HG03442 (cell line): ENCODE results near the gene HRH1.
"Not testable (repeated sequence)": the region's sequence is repeated elsewhere in the genome, so short reads cannot be mapped to it uniquely, and the experiment has no call there.

Experiments used
- ATAC-seq: cut with Tn5 transposase; IDR thresholded peaks from one replicate; pipeline ENCODE4 v1.9.1; 2021; ENCODE audit warnings: mild to moderate bottlenecking, moderate library complexity; ENCODE audit not compliant: unreplicated experiment

HRH1 gene

DNA sequence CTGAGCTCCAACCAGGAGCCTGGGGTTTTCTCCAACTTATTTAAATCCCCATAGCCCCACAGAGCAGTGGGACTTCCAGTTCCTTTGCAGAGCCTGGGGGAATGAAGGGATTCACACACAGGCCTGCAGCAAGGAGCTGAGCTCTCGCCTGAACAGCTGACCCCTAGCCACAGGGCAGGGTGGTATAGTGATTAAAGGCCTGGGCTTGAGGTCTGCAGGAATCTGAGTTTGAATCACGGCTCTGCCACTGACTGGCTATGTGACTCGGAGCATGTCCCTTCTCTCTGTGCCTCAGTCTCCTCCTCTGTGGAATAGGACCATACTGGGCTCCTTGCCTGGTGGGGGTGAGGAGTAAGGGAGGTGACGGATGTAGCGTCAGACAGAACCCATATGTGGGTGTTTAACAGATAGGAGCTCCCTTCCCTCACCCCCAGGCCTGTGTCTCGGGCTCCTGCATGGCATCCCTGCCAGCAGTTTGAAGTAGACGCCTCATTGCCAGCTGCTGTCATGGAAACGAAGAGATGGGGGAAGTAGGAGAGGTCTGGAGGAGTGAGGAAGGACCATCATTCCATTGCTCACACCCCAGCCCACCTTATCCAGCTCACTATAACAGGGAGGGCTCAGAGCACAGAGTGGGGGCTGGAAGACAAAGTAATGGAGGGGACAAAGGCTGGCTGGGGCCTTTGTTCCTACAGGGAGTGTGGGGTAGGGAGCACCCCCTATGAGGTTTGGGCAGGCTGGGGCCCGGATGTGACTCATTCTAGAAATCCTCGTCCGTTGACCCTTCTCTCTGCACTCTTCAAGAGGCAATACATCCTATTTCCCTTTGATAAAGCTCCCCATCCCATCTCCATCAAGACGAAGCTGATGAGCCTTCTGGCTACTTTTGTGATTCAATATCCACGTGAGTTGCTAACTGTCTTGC, 14.8 kb downstream of the HRH1 start:
- ATAC-seq, result no peak

DNA sequence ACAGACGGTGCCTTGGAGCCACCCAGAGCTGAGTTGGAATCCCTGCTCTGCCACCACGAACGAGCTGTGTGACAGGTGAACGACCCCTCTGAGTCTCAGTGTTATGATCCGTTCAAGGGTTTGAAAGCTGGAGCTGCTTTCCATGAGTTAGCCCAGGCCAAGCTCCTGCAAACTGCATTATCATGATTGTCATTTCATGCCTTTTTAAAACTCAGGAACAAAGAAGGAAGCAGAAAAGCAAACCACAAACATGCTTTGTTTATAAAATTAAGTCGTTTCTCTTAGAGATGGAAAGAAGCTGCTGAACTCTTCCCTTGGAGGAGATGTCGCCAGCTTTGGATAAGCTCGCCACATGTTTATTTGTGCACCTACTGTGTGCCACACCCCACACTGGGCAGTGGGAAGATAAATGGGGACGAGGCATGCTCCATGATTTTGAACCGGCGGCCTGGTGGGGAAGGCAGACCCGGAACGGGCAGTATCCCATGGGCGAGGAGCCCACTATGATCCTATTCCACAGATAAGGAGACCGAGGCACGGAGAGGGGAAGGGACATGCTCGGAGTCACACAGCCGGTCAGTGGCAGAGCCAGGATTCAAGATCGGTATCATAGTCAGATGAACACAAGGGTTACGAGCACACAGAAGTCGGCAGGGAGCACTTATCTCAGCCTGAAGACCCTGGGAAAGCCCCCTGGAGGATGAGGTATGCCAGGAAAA, 15.9 kb downstream of the HRH1 start:
- ATAC-seq, result no peak

DNA sequence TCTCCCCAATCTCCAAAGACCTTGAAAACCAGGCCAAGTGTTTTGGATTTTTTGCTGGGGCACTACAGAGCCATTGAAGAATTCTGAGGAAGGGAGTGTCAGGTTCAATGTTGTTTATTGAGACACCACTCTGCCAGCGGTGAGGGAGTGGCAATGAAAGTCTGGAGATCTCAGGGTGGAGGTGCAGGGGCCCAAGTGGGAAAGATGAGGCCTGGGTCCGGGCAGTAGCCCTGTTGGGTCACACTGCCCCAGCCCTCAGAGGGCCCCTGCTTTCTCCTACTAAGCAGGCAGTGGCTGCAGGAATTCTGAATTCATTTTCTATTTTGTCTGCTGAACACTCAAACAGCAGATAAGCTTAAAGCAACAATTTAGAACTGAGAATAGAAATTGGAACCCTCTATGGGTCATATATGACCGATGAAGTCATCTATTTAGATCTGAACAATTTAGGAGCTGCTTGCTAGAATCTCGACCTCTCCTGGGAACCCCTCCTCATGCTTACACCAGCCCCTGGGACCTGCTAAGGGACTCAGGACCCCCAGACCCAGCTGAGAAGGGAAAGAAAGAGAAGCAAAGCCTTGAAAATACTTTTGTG, 17.9 kb downstream of the HRH1 start:
- ATAC-seq, result no peak

DNA sequence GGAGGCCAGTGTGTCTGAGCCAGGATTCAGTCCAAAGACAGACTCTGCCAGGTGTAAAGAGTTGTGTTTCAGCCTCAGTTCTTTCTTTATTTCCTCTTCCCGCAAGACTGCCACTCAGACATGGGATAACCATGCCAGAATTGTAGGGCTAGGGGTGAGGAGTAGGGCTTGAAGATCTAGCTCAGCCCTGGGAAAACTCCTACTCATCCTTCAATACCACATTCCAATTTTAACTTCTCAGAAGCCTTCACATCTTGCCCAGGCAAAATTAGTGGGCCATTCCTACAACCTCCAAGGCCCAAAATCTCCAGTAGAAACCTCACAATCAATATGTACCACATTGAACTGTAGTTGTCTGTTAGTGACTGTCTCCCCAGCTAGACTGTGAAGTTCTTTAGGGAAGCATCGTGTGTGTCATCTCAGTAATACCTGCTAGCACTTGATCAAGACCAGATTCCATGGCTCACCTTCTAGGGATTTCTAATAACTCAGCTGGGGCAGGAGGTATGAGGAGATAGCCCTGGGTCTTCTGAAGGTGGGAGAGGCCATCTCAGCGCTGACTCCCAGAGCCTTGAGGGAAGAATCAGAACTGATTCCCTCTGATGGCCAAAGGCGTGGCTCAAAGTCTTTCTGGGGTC, 19.7 kb downstream of the HRH1 start:
- no peak for ATAC-seq

DNA sequence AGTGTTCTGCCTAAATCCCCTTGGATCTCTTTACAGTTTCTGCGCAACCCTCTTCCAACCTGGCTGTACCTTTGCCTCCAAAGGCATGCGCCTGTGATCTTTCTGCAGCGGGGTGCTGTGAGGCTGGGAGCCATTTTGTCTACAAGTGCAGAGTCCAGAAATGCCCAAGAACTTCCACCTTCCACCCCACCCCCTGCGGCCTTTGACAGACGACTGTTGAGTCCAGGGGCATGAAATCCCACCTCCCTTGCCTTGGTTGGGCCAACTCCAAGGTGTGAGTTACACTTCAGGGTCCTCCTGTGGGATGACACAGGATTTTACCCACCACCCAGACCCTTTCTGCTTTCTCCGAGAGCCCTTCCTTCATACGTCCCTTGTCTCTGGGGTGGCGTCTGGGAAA, 24.1 kb downstream of the HRH1 start:
- no peak for ATAC-seq

DNA sequence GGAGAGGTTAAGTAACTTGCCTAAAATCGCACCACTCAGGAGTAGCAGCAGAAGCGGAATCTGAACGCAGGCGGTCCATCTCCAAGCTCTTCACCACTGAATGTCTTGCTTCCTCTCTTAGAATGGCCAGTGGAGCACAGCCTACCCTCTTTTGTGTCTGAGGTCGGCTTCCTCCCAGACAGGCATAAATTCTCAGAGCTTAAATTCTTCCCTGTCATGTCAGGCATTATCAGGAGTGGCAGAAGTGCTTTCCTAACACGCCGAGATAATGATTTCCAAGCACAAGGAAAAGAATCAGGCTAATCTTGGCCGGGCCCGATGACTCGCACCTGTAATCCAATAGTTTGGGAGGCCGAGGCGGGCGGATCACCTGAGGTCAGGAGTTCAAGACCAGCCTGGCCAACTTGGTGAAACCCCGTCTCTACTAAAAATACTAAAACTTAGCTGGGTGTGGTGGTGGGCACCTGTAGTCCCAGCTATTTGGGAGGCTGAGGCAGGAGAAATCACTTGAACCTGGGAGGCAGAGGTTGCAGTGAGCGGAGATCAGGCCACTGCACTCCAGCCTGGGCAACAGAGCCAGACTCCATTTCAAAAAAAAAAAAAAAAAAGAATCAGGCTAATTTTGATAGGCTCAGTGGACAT, 30.2 kb downstream of the HRH1 start:
- ATAC-seq, result not testable (repeated sequence)

DNA sequence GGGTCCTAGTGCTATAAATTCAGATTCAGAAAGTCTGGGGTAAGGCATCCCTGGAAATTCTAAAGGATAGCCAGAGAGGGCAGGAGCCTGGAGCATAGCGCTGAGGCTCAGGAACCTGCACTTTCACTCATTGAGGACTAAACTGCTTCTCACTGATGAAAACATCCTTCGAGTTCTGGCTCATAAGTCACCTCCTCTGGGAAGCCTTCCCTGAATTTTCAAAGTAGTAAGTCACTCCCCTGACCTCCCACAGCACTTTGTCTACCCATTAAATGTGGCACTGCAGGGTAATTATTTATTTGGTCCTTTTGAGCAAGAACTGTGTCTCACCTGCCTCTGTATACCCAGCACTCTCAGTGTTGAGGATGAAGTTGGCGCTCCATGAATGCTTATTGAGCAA, 30.9 kb downstream of the HRH1 start:
- ATAC-seq, result no peak

DNA sequence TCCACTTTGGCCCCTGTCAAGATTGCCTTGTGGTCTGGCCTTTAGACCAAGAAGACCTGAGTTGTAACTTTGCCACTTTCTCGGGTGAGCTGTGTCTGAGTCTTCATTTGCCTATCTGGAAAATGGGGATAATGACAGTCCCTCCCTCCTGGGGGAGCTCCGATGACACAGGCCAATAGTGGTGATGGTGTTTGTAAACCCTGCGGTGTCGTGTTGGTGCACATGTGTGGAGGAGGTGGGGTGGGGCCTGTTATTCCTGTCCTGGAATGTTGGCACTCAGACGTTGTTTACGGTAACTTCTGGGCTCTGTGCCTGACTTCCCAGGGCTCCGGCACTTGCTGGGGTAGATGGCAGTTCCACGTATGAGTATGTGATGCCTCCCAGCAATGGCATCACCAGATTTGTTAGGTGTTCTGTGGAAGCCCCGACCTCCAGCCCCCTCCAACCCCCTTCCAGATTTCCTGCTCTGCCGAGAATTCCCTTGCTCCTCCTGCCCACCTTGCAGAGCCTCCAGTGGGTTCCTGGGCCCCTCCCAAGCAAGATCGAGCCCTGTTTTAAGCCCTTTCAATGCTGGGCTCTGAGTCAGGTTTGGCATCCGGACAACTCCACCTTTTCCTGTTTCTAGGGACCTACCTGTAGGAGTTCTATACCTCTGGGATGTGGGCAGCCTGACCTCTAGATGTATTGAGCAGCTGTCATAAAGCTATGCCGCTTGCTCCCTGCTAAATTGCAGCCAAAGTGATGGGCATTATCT, 31.4 kb downstream of the HRH1 start:
- ATAC-seq, result no peak

DNA sequence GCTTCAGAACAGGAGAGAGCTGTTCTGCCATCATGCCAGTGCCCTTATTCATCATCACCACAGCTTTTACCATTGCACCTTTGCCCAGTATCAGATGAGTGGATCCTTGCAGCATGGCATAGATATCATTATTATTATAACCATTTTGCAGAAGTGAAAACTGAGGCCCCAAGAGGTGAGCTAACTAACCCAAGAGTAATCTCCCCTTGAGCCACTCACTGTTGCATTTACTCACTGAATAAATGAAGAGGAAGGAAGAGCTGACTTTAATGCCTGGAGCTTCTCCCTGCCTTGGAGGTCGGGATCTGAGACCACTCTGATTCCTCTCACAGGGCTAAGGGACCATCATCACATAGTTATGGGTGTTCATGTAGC, 32.0 kb downstream of the HRH1 start:
- no peak for ATAC-seq

DNA sequence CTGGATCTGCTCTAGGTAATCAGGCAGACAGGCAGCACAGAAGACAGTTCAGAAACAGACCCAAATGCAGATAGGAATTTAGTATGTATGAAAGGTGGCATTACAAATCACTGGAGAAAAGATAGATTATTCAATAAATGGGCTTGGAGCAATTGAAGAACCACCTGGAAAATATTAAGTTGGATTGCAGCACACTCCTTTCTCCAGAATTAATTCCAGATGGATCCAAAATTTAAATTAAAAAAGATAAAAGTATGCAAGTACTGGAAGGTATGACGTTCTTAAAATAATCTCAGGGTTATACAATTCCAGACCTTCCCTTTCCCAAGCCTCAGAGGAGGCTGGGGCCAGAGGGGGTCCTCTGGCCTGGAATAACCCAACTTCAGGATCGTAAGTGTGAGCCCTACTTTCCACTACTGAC, 32.5 kb downstream of the HRH1 start:
- no peak for ATAC-seq

DNA sequence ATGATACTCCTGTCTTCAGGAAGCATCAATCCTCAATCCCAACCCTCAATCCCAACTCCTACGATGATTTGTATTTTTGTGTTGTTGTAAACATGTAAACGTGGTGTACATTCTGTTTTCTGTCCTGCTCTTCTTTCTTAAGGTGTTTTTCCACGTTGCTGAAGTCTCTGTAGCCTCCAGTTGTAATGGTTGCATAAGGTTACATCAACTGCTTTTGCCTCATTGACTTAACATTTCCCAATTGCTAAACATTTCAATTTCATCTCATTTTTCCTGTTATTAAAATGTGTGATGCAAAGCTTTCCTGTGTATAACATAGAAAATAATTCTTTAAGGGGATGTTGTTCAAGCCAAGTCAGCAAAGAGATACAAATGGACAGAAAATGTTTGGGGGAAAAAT, 33.4 kb downstream of the HRH1 start:
- ATAC-seq, result no peak

DNA sequence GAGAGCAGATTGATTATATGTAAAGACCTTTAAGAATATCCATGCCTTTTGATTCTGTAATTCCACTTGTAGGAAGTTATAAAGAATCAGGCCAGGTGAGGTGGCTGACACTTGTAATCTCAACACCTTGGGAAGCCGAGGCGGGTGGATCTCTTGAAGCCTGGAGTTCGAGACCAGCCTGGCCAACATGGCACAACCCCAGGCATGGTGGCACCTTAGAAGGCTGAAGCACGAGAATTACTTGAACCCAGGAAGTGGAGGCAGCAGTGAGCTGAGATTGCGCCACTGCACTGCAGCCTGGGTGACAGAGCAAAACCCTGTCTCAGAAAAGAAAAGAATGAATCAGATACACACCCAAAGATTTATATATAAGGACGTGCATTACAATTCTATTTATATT, 33.9 kb downstream of the HRH1 start:
- no peak for ATAC-seq

DNA sequence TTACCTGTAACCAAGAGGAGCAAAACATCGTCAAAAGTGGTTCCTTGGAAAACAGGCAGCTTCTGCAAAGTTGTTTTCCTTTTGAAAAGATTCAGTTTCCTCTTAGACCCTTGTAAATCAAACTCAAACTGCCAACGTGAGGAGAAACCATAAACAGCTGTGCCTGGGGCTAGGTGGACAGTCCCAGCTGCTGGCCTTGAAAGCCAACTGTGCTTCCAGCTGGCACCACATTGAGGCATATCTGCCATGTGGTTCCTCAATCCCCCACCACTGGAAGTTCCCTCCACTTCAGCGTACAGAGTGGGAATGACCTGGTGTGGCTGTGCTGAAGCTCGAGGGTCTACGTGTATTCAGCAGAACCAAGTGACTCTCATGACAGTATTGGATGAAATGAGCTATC, 40.9 kb downstream of the HRH1 start:
- ATAC-seq, result no peak

DNA sequence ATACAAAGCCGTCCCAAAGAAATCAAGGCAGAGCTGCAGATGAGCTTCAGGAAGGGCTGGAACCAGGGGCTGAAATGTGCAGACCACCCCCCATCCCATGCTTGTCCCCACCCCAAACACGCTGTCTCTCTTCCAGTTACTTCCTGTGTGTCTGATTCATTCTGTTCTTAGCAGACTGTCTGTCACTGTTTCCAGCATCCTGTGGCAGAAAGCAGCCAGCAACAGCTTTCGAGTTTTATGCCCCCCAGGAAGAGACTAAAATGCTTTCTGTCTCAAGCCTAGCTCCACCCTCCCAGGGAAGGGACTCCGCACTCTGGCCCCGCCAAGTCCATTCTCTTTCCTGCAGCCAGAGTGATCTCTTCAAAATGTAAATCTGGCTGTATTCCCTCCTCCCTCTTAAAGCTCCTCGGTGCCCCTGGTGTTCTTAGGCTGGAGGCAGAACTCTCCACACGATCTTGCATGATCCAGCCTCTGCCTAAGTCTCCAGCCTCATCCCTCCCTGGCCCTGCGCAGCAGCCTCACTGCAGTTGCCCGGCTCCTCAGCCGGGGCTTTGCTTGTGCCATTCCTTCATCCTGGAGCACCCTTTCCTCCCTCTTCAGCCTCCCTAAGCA, 41.5 kb downstream of the HRH1 start:
- ATAC-seq, result no peak

DNA sequence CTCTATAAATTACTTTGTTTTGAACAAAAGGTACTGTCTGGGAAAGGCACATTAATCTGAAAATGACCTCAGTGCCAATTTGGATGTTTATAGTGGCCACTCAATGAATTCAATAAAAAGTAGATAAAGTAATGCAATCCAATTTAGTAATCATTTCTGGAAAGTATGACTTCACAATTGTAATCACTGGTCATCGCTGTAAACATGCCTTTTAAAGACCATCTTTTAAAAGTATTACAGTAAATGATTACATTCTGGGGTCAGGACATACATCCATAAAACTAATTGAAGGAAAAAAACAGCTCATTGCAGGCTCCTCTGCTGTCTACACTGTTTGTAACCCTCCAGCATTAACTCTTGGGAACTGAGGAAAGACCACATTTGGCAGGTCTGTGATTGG, 43.2 kb downstream of the HRH1 start:
- ATAC-seq, result no peak

DNA sequence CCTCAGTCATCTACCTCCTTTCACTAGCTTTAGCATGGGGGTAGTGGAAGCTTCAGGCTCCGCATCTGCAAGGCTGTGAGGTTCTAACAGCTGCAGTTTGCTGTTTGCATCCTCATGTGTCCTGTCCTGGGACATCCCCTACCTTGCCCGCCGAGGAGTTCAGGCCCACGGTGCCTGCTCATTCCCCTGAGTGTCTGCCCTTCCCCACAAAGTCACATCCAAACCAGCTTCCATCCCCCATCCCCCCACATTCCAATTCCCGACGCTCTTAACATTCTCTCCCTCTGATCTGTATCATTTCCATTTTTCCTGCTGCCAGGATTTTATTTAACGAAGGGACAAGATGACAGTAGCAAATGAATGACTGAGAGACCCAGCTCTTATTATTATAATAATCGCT, 43.8 kb downstream of the HRH1 start:
- no peak for ATAC-seq

DNA sequence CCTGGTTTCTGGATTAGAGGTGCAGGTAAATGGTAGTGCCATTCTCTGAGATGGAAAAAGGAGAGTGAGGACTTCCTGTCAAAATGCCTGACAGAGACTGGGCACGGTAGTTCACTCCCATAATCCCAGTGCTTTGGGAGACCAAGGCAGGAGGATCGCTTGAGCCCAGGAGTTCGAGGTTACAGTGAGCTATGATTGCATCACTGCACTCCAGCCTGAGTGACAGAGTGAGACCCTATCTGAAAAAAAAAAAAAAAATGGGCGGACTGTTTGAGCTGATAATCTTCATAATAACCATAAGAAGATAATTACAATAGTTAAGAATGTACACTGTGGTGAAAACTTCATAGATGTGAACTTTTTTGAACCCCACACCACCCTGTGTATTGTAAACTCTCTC, 44.2 kb downstream of the HRH1 start:
- ATAC-seq, result no peak

DNA sequence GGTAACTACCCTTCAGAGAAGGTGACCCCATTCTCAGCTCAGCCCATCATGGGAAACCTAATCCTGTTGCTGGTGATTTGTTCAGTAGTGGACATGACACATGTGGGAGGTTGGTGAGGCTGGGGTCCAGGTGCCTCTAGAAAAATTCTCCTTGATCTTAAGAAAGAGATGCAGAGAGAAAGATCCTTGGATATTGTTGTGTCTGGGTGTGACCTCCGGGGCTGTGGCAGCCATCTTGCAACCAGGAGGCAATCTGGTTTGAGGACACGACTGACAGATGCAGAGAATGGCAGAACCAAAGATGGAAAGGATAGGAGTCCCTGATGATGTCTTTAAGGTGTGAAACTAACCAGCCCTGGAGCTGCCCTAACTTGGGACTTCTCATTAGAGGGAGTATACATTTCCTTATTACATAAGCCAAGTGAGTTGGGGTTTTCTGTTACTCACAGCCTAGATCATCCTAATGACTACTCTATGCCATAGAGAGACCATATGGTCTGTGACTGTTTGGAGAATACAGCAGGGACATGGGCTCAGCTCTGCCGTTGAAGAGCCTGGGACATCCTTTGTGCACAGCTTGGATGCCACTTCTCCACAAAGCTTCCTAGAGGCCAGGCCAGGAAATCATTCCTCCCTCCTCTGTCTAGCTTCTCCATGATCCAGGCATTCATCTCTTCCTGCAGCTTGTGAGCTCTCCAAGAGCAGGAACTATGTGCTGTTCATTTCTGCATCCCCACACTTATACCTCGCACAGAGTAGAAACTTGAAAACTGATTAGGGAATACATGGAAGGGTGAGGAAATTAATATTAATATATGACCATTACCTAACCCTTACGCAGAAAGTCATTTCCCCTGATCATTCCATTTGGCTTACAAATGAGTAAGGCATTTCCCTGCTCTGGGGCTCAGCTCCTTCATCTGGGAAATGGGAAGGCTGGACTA, 45.9 kb downstream of the HRH1 start:
- no peak for ATAC-seq
